ENCODE results near the gene ATP9A.
"Not testable (repeated sequence)": the region's sequence is repeated elsewhere in the genome, so short reads cannot be mapped to it uniquely, and the experiment has no call there.

ATP9A gene

GRCh38 chr20:51766994-51767866, 960 bp downstream of the ATP9A start:
- Histone ChIP-seq H3K9me3 (ENCODE audit: control insufficient read depth, low read length) (no peaks in the 10 kb centered on the region), H3K27ac (ENCODE audit: low read depth, low read length, severe bottlenecking) (no peak overlapping the region), H3K36me3 (ENCODE audit: control insufficient read depth, insufficient read depth, low read length) (no peaks in the 10 kb centered on the region), H3K4me1 (ENCODE audit: control insufficient read depth, insufficient read depth, low read length, poor library complexity, severe bottlenecking) (no peaks in the 10 kb centered on the region), H3K4me3 (ENCODE audit: extremely low read depth, insufficient read depth, low read length, poor library complexity, severe bottlenecking) (peak overlapping the region; percentile 61)
- 4 to 5% methylated on average over 30 to 43 of the region's 61 CpGs for WGBS, 2 experiments (ENCODE audit: insufficient coverage in 2 of 2)

- H3K4me1 ChIP-seq (ENCODE audit: control insufficient read depth, insufficient read depth, low read length, poor library complexity, severe bottlenecking); H3K4me3 ChIP-seq (ENCODE audit: extremely low read depth, insufficient read depth, low read length, poor library complexity, severe bottlenecking); H3K36me3 ChIP-seq (ENCODE audit: control insufficient read depth, insufficient read depth, low read length); H3K27ac ChIP-seq (ENCODE audit: low read depth, low read length, severe bottlenecking); H3K9me3 ChIP-seq (ENCODE audit: control insufficient read depth, low read length): not testable (repeated sequence)
- WGBS, 2 experiments (ENCODE audit: insufficient coverage in 2 of 2) = 92 to 96% methylated on average over 9 to 10 of the region's 10 CpGs
These were observed 2.8 kb downstream of the ATP9A start for GRCh38 chr20:51765381-51765780.

GRCh38 chr20:51763965-51764602, 4.1 kb downstream of the ATP9A start:
- peaks cover 5% of the 10 kb centered on the region for H3K36me3 ChIP-seq (ENCODE audit: control insufficient read depth, insufficient read depth, low read length)
- WGBS, 2 experiments (ENCODE audit: insufficient coverage in 2 of 2) = 88 to 96% methylated on average over 3 to 4 of the region's 6 CpGs
- no peak overlapping the region for H3K27ac ChIP-seq (ENCODE audit: low read depth, low read length, severe bottlenecking)
- H3K4me1 ChIP-seq (ENCODE audit: control insufficient read depth, insufficient read depth, low read length, poor library complexity, severe bottlenecking) = no peaks in the 10 kb centered on the region
- H3K9me3 ChIP-seq (ENCODE audit: control insufficient read depth, low read length) = peaks cover 3% of the 10 kb centered on the region
- no peak overlapping the region for H3K4me3 ChIP-seq (ENCODE audit: extremely low read depth, insufficient read depth, low read length, poor library complexity, severe bottlenecking)

- Histone ChIP-seq H3K4me1 (ENCODE audit: control insufficient read depth, insufficient read depth, low read length, poor library complexity, severe bottlenecking) (no peaks in the 10 kb centered on the region), H3K9me3 (ENCODE audit: control insufficient read depth, low read length) (peaks cover 3% of the 10 kb centered on the region), H3K4me3 (ENCODE audit: extremely low read depth, insufficient read depth, low read length, poor library complexity, severe bottlenecking) (no peak overlapping the region), H3K27ac (ENCODE audit: low read depth, low read length, severe bottlenecking) (no peak overlapping the region), H3K36me3 (ENCODE audit: control insufficient read depth, insufficient read depth, low read length) (peaks cover 5% of the 10 kb centered on the region)
- 65 to 77% methylated on average over 9 to 13 of the region's 14 CpGs for WGBS, 2 experiments (ENCODE audit: insufficient coverage in 2 of 2)
These were observed 7.2 kb downstream of the ATP9A start for GRCh38 chr20:51760905-51761546.

GRCh38 chr20:51759769-51760510, 8.2 kb downstream of the ATP9A start:
- Histone ChIP-seq H3K36me3 (ENCODE audit: control insufficient read depth, insufficient read depth, low read length) (peaks cover 5% of the 10 kb centered on the region), H3K4me1 (ENCODE audit: control insufficient read depth, insufficient read depth, low read length, poor library complexity, severe bottlenecking) (no peaks in the 10 kb centered on the region), H3K27ac (ENCODE audit: low read depth, low read length, severe bottlenecking) (no peak overlapping the region), H3K4me3 (ENCODE audit: extremely low read depth, insufficient read depth, low read length, poor library complexity, severe bottlenecking) (no peak overlapping the region), H3K9me3 (ENCODE audit: control insufficient read depth, low read length) (peaks cover 3% of the 10 kb centered on the region)
- 89 to 91% methylated on average over 14 of the region's 14 CpGs for WGBS, 2 experiments (ENCODE audit: insufficient coverage in 2 of 2)

GRCh38 chr20:51758978-51759544, 9.1 kb downstream of the ATP9A start:
- Histone ChIP-seq H3K4me3 (ENCODE audit: extremely low read depth, insufficient read depth, low read length, poor library complexity, severe bottlenecking) (no peak overlapping the region), H3K36me3 (ENCODE audit: control insufficient read depth, insufficient read depth, low read length) (peaks cover 5% of the 10 kb centered on the region), H3K4me1 (ENCODE audit: control insufficient read depth, insufficient read depth, low read length, poor library complexity, severe bottlenecking) (no peaks in the 10 kb centered on the region), H3K9me3 (ENCODE audit: control insufficient read depth, low read length) (peaks cover 3% of the 10 kb centered on the region), H3K27ac (ENCODE audit: low read depth, low read length, severe bottlenecking) (no peak overlapping the region)
- 87% methylated on average over 8 to 10 of the region's 12 CpGs for WGBS, 2 experiments (ENCODE audit: insufficient coverage in 2 of 2)

GRCh38 chr20:51757226-51757625, 11.0 kb downstream of the ATP9A start:
- no peak overlapping the region for H3K27ac ChIP-seq (ENCODE audit: low read depth, low read length, severe bottlenecking)
- no peaks in the 10 kb centered on the region for H3K4me1 ChIP-seq (ENCODE audit: control insufficient read depth, insufficient read depth, low read length, poor library complexity, severe bottlenecking)
- H3K36me3 ChIP-seq (ENCODE audit: control insufficient read depth, insufficient read depth, low read length) = peaks cover 5% of the 10 kb centered on the region
- 95 to 99% methylated on average over 10 of the region's 10 CpGs for WGBS, 2 experiments (ENCODE audit: insufficient coverage in 2 of 2)
- peaks cover 3% of the 10 kb centered on the region for H3K9me3 ChIP-seq (ENCODE audit: control insufficient read depth, low read length)
- H3K4me3 ChIP-seq (ENCODE audit: extremely low read depth, insufficient read depth, low read length, poor library complexity, severe bottlenecking) = no peak overlapping the region

GRCh38 chr20:51756653-51757052, 11.5 kb downstream of the ATP9A start:
- peaks cover 3% of the 10 kb centered on the region for H3K9me3 ChIP-seq (ENCODE audit: control insufficient read depth, low read length)
- no peak overlapping the region for H3K27ac ChIP-seq (ENCODE audit: low read depth, low read length, severe bottlenecking)

GRCh38 chr20:51753220-51753619, 15.0 kb downstream of the ATP9A start:
- 94% methylated on average over 5 of the region's 8 CpGs; no CpG with 5 or more reads in 1 of the 2 experiments for WGBS, 2 experiments (ENCODE audit: insufficient coverage in 2 of 2)

More at GRCh38 chr20:51756653-51757052, 11.5 kb downstream of the ATP9A start:
- Histone ChIP-seq H3K4me1 (ENCODE audit: control insufficient read depth, insufficient read depth, low read length, poor library complexity, severe bottlenecking) (no peaks in the 10 kb centered on the region), H3K36me3 (ENCODE audit: control insufficient read depth, insufficient read depth, low read length) (peaks cover under 1% of the 10 kb centered on the region), H3K4me3 (ENCODE audit: extremely low read depth, insufficient read depth, low read length, poor library complexity, severe bottlenecking) (no peak overlapping the region)
- 100% methylated on average over 1 of the region's 3 CpGs for WGBS, 2 experiments (ENCODE audit: insufficient coverage in 2 of 2)

GRCh38 chr20:51752343-51752951, 15.7 kb downstream of the ATP9A start:
- peaks cover 7% of the 10 kb centered on the region for H3K4me1 ChIP-seq (ENCODE audit: control insufficient read depth, insufficient read depth, low read length, poor library complexity, severe bottlenecking)
- H3K9me3 ChIP-seq (ENCODE audit: control insufficient read depth, low read length) = no peaks in the 10 kb centered on the region
- peak overlapping the region; percentile 66 for H3K27ac ChIP-seq (ENCODE audit: low read depth, low read length, severe bottlenecking)
- no peaks in the 10 kb centered on the region for H3K36me3 ChIP-seq (ENCODE audit: control insufficient read depth, insufficient read depth, low read length)
- 80 to 93% methylated on average over 2 of the region's 9 CpGs for WGBS, 2 experiments (ENCODE audit: insufficient coverage in 2 of 2)
- H3K4me3 ChIP-seq (ENCODE audit: extremely low read depth, insufficient read depth, low read length, poor library complexity, severe bottlenecking) = no peak overlapping the region

More at GRCh38 chr20:51753220-51753619, 15.0 kb downstream of the ATP9A start:
- H3K9me3 ChIP-seq (ENCODE audit: control insufficient read depth, low read length); H3K36me3 ChIP-seq (ENCODE audit: control insufficient read depth, insufficient read depth, low read length); H3K4me3 ChIP-seq (ENCODE audit: extremely low read depth, insufficient read depth, low read length, poor library complexity, severe bottlenecking); H3K27ac ChIP-seq (ENCODE audit: low read depth, low read length, severe bottlenecking); H3K4me1 ChIP-seq (ENCODE audit: control insufficient read depth, insufficient read depth, low read length, poor library complexity, severe bottlenecking): not testable (repeated sequence)
